ENCODE measurements around the gene FAM168A. TPM values are rescaled to one million over a fixed set of nuclear protein-coding genes. Genes with fewer than 3 reads are reported as not detected.
A peak's percentile ranks its signal among the peaks of the same experiment; 100 is the strongest.
"Not testable (repeated sequence)": the region's sequence is repeated elsewhere in the genome, so short reads cannot be mapped to it uniquely, and the experiment has no call there.

FAM168A gene
- polyA plus RNA-seq, 2 of the 4 experiments (the other 2 are of a cell fraction) = 15.3 to 19.2 TPM

DNA sequence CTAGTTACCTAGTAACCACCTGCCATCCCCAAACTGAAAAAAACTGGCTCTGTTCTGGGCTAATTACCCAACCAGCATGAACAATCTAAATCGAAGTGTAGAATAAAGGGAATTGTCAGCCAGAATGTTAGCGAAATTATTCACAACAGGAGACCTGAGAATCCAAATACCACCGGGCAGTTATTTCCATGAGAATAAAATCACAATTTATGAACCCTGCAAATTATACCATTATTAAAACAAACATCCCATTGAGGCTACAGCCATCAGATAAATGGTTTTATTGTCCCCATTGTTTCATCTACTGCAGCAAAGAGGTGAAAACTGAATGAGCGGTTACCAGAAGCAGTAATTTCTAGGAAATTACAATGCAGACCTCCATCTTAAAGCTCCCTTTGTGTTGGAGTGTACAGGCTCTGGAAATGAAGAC lies 21.7 kb downstream of the FAM168A start:
- POLR2A ChIA-PET = no interaction called here

DNA sequence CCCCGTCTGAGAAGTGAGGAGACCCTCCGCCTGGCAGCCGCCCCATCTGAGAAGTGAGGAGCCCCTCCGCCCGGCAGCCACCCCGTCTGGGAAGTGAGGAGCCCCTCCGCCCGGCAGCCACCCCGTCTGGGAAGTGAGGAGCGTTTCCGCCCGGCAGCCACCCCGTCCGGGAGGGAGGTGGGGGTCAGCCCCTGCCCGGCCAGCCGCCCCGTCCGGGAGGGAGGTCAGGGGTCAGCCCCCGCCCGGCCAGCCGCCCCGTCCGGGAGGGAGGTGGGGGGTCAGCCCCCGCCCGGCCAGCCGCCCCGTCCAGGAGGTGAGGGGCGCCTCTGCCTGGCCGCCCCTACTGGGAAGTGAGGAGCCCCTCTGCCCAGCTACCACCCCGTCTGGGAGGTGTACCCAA lies 25.9 kb downstream of the FAM168A start:
- FAIRE-seq; H3K4me2 ChIP-seq; POLR2A ChIA-PET; DNase-seq (ENCODE audit: low read depth in 1 of 2, low spot score in 1 of 2); H3K27ac ChIP-seq; H3K9me3 ChIP-seq; CTCF ChIA-PET; H3K4me1 ChIP-seq; H3K4me3 ChIP-seq; ATAC-seq: not testable (repeated sequence)
- no CpG with 5 or more reads among the region's 30 CpGs for WGBS (ENCODE audit: missing lambda C conversion rate)

More for the DNA sequence above, 21.7 kb downstream of the FAM168A start:
- Histone ChIP-seq H3K4me3 (no peak overlapping the region), H3K4me1 (no peaks in the 10 kb centered on the region), H3K9me3 (no peaks in the 10 kb centered on the region), H3K27ac (no peak overlapping the region), H3K4me2 (no peak overlapping the region)
- TF ChIP-seq, protein P1, sequence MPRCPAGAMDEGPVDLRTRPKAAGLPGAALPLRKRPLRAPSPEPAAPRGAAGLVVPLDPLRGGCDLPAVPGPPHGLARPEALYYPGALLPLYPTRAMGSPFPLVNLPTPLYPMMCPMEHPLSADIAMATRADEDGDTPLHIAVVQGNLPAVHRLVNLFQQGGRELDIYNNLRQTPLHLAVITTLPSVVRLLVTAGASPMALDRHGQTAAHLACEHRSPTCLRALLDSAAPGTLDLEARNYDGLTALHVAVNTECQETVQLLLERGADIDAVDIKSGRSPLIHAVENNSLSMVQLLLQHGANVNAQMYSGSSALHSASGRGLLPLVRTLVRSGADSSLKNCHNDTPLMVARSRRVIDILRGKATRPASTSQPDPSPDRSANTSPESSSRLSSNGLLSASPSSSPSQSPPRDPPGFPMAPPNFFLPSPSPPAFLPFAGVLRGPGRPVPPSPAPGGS (IDR thresholded peaks at IDR 0.05) = no peak
- TF ChIP-seq FOSB (CRISPR knock-in tag; IDR thresholded peaks at IDR 0.05) (no peak), ESRRA (IDR thresholded peaks at IDR 0.05; ENCODE audit: borderline replicate concordance, low read length) (no peak), CBX8 (IDR thresholded peaks at IDR 0.05) (no peak), JUN (IDR thresholded peaks at IDR 0.05) (no peak), CBX2 (IDR thresholded peaks at IDR 0.05; ENCODE audit: borderline replicate concordance, low read depth) (no peak), SMC3 (IDR thresholded peaks at IDR 0.05) (no peak), CHD4 (IDR thresholded peaks at IDR 0.05; ENCODE audit: borderline replicate concordance) (no peak), ZSCAN20 (CRISPR knock-in tag; IDR thresholded peaks at IDR 0.05) (no peak), RFX5 (IDR thresholded peaks at IDR 0.05) (no peak), TP53 (CRISPR knock-in tag; IDR thresholded peaks at IDR 0.05) (no peak)
- TF ChIP-seq, protein P2, sequence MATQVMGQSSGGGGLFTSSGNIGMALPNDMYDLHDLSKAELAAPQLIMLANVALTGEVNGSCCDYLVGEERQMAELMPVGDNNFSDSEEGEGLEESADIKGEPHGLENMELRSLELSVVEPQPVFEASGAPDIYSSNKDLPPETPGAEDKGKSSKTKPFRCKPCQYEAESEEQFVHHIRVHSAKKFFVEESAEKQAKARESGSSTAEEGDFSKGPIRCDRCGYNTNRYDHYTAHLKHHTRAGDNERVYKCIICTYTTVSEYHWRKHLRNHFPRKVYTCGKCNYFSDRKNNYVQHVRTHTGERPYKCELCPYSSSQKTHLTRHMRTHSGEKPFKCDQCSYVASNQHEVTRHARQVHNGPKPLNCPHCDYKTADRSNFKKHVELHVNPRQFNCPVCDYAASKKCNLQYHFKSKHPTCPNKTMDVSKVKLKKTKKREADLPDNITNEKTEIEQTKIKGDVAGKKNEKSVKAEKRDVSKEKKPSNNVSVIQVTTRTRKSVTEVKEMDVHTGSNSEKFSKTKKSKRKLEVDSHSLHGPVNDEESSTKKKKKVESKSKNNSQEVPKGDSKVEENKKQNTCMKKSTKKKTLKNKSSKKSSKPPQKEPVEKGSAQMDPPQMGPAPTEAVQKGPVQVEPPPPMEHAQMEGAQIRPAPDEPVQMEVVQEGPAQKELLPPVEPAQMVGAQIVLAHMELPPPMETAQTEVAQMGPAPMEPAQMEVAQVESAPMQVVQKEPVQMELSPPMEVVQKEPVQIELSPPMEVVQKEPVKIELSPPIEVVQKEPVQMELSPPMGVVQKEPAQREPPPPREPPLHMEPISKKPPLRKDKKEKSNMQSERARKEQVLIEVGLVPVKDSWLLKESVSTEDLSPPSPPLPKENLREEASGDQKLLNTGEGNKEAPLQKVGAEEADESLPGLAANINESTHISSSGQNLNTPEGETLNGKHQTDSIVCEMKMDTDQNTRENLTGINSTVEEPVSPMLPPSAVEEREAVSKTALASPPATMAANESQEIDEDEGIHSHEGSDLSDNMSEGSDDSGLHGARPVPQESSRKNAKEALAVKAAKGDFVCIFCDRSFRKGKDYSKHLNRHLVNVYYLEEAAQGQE (IDR thresholded peaks at IDR 0.05) = no peak
- TF ChIP-seq, protein P3, sequence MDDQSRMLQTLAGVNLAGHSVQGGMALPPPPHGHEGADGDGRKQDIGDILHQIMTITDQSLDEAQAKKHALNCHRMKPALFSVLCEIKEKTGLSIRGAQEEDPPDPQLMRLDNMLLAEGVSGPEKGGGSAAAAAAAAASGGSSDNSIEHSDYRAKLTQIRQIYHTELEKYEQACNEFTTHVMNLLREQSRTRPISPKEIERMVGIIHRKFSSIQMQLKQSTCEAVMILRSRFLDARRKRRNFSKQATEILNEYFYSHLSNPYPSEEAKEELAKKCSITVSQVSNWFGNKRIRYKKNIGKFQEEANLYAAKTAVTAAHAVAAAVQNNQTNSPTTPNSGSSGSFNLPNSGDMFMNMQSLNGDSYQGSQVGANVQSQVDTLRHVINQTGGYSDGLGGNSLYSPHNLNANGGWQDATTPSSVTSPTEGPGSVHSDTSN (IDR thresholded peaks at IDR 0.05) = no peak
- FAIRE-seq = no peak
- no peak for ATAC-seq
- CTCF ChIA-PET = interaction anchor here (0.5 to 2.0 kb wide), 4 partner anchors 50 to 355 kb away, joined by 3 to 4 read pairs (median 4); no protein-coding TSS in a partner anchor
- WGBS (ENCODE audit: missing lambda C conversion rate) = 88% methylated on average over 4 of the region's 4 CpGs
- DNase-seq (ENCODE audit: low read depth in 1 of 2, low spot score in 1 of 2) = no peak

DNA sequence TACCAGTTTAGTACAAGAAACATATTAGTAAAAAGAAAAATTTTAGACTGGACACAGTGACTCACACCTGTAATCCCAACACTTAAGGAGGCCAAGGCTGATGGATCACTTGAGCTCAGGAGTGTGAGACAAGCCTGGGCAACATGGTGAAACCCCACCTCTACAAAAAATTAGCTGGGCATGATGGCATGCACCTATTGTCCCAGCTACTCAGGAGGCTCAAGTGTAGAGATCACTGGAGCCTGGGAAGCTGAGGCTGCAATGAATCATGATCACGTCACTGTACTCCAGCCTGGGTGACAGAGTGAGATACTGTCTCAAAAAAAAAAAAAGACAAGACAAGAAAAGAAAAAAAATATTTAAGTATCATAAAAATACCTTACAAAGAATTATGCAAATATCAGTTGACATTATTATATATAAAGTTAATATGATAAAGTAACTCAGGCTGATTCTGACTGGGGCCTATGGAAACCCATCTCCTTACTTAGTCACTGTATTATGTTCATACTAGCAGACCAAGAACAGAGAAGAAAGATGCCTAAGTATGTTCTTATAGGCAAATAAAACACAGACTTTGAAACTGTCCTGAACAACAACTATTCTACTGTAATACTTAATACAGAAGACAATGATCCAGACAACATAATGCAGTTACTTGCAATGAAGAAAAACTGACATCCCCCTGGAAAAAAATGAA lies 27.3 kb downstream of the FAM168A start:
- CTCF ChIA-PET = interaction anchor here (1.2 kb wide), 1 partner anchor 264 kb away, joined by 3 read pairs; no protein-coding TSS in a partner anchor
- peak in 1 of 2 experiments; percentile 66; a peak in 2 of 6 replicates for ATAC-seq
- no peak overlapping the region for H3K4me2 ChIP-seq

More for the DNA sequence above, 27.3 kb downstream of the FAM168A start:
- WGBS (ENCODE audit: missing lambda C conversion rate) = 70% methylated on average over 1 of the region's 1 CpG
- H3K27ac ChIP-seq = no peak overlapping the region
- POLR2A ChIA-PET = interaction anchor here (2.1 kb wide), 1 partner anchor 28 kb away, joined by 6 read pairs; the partner anchor contains the start of gene FAM168A
- TF ChIP-seq HOXA7 (CRISPR knock-in tag; IDR thresholded peaks at IDR 0.05) = no peak
- no peak for TF ChIP-seq CBX8 (IDR thresholded peaks at IDR 0.05)
- TF ChIP-seq JUN (IDR thresholded peaks at IDR 0.05) = no peak
- TF ChIP-seq RFX5 (IDR thresholded peaks at IDR 0.05) = no peak
- TF ChIP-seq TFCP2L1 (CRISPR knock-in tag; IDR thresholded peaks at IDR 0.05) = no peak
- TF ChIP-seq MAZ (IDR thresholded peaks at IDR 0.05; ENCODE audit: borderline replicate concordance, low read depth, low read length) = no peak
- TF ChIP-seq NR3C1 (IDR thresholded peaks at IDR 0.05) = no peak
- TF ChIP-seq JUNB (IDR thresholded peaks at IDR 0.05) = no peak
- TF ChIP-seq, protein P3 (IDR thresholded peaks at IDR 0.05) = no peak
- no peak for TF ChIP-seq TP53 (CRISPR knock-in tag; IDR thresholded peaks at IDR 0.05)
- DNase-seq (ENCODE audit: low read depth in 1 of 2, low spot score in 1 of 2) = peak in 1 of 2 experiments; percentile 19
- no peak overlapping the region for H3K4me3 ChIP-seq
- FAIRE-seq = no peak
- H3K4me1 ChIP-seq = no peaks in the 10 kb centered on the region
- H3K9me3 ChIP-seq = no peaks in the 10 kb centered on the region

Data from A549 (cell line).